ENCODE data around the gene ADSL. TPM values are rescaled to one million over a fixed set of nuclear protein-coding genes. Genes with fewer than 3 reads are reported as not detected.

The ADSL gene
- total RNA-seq, 4 donors from 2014 or later = 54.6 to 79.1 (median 75.9) TPM

- no peak for TF ChIP-seq CTCF (IDR thresholded peaks at IDR 0.05; ENCODE audit: low read depth)
Observed at GRCh38 chr22:40329466-40329865, 16.8 kb upstream of the ADSL start.

- no peak for TF ChIP-seq CTCF (IDR thresholded peaks at IDR 0.05; ENCODE audit: low read depth)
Observed at GRCh38 chr22:40330086-40330485, 16.2 kb upstream of the ADSL start.

- no peak for TF ChIP-seq CTCF (IDR thresholded peaks at IDR 0.05; ENCODE audit: low read depth)
Observed at GRCh38 chr22:40330615-40331014, 15.7 kb upstream of the ADSL start.

- no peak for TF ChIP-seq CTCF (IDR thresholded peaks at IDR 0.05; ENCODE audit: low read depth)
Observed at GRCh38 chr22:40331706-40332105, 14.6 kb upstream of the ADSL start.

GRCh38 chr22:40332319-40332781 is 13.9 kb upstream of the ADSL start:
- TF ChIP-seq CTCF (IDR thresholded peaks at IDR 0.05; ENCODE audit: low read depth) = no peak

GRCh38 chr22:40334060-40334459 is 12.2 kb upstream of the ADSL start:
- TF ChIP-seq CTCF (IDR thresholded peaks at IDR 0.05; ENCODE audit: low read depth) = no peak

- TF ChIP-seq CTCF (IDR thresholded peaks at IDR 0.05; ENCODE audit: low read depth) = no peak
Observed at GRCh38 chr22:40334899-40335298, 11.4 kb upstream of the ADSL start.
